Body of pancreas (tissue), 4 donors: Measurements from ENCODE around the gene MAD1L1.

ENCODE experiments used
- CTCF ChIP-seq, 7 experiments: fragments of 450-650 bp in 4 of 7; fragments of 200-600 bp in 3 of 7; sonication (generic) in 3 of 7; IDR thresholded peaks; one replicate each; pipeline ENCODE4 v1.5.1; 2016 to 2019; ENCODE audit warnings: antibody characterized with exemption in 7 of 7
- POLR2A ChIP-seq, 3 donors: fragments of 450-650 bp; IDR thresholded peaks; one replicate each; pipeline ENCODE4 v1.6.1; 2016; ENCODE audit warnings: antibody characterized with exemption in 3 of 3, mild to moderate bottlenecking in 2 of 3

GRCh38 chr7:2050511-2050866 is 182.3 kb downstream of the MAD1L1 start:
- TF ChIP-seq POLR2A (IDR thresholded peaks at IDR 0.05), result no peak
- no peak for TF ChIP-seq CTCF (IDR thresholded peaks at IDR 0.05)
